NAMALWA (cell line): Measurements from ENCODE around the gene LRRIQ1.
"Not testable (repeated sequence)": the region's sequence is repeated elsewhere in the genome, so short reads cannot be mapped to it uniquely, and the experiment has no call there.

Experiments used
- DNase-seq: peaks from one replicate; pipeline ENCODE4 v3.0.0-alpha.2; 2015; ENCODE audit warnings: low spot score

Gene LRRIQ1

GRCh38 chr12:85186236-85186635, 150.1 kb downstream of the LRRIQ1 start:
- no peak for DNase-seq

DNA sequence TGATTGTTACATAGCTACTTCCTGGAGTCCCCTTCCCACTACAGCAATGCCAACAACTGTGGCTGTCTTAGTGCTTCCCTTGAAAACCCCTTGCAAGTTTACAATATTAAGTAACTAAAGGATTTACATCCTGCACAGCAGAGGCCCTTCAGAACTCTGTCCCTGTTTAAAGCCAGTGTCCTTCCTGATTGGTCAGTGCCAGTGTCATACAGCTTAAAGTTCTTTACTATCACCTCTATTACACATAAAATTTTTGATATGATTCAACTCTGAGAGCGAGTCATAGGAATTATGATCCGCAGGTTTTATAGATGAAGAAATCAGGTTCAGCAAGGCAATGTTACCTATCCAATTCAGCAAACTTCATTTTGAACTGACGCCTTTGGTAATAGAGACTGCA, 152.5 kb downstream of the LRRIQ1 start:
- DNase-seq, result no peak

DNA sequence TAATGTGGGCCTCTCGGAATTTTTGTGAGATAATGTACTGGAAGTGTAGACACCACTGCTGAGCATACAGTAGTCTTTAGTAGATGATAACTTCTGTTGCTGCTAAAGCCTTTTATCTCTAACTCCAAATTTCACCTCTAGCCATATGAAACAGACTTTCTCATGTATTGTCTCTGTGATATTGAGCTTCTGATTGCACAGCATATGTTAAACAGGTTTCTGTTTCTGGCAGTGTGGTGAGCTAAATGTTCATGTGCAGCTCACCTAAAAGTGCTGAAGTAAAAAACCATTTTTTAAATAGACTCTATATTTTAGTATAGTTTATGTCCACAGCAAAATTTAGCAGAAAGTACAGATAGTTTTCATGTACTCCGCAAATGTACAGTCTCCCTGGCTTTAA, 154.6 kb downstream of the LRRIQ1 start:
- no peak for DNase-seq

DNA sequence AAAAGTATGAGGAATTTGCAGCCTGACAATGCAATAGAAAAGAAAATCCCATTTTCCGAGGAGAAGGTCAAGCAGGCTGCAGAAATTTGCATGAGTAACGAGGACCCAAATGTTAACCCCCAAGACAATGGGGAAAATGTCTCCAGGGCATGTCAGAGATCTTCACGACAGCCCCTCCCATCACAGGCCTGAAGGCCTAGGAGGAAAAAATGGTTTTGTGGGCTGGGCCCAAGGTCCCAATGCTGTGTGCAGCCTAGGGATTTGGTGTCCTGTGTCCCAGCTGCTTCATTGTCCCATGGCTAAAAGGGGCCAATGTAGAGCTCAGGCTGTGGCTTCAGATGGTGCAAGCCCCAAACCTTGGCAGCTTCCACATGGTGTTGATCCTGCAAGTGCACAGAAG, 167.7 kb downstream of the LRRIQ1 start:
- DNase-seq, result not testable (repeated sequence)

GRCh38 chr12:85206543-85206942, 170.4 kb downstream of the LRRIQ1 start:
- DNase-seq, result no peak

- DNase-seq, result not testable (repeated sequence)
These were observed 188.2 kb downstream of the LRRIQ1 start for GRCh38 chr12:85224339-85224738.

DNA sequence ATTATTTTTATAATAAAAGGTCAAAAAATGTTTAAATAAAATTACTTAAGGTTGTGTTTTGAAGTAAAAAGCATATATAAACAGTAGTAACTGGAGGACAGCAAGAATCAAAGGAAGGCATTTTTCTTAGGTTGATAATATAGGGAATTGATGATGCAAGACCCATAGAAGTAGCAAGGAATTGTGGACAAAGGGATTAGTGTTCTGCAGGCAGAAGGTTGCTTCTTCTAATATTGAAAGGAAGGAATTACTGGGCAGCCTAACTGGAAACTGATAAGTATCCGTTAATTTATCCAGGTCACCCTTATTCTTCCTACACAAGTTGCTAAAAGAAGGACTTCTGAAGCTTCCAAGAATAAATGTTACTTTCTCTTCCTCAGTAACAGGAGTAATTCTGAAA, 189.3 kb downstream of the LRRIQ1 start:
- DNase-seq, result no peak

DNA sequence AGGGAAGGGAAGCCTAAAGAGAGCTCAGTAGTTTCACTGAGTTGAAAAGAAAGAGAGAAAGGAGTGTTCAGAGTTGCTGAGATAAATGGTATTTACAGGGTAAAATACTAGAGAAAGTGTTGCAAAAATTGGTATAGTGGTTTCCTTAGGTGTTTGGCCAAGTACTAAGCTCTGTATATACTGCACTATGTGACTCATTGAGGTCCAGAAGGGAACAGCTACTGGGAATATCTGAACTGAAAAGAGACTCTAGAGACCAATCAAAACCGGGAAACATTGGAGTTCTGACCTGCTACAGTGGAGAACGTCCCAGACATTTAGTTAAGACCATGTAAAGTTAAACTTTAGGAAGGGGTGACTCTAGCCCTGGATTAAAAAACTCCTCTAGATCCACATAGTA, 201.2 kb downstream of the LRRIQ1 start:
- no peak for DNase-seq

GRCh38 chr12:85244561-85244960, 208.4 kb downstream of the LRRIQ1 start:
- no peak for DNase-seq

GRCh38 chr12:85253853-85254252, 217.7 kb downstream of the LRRIQ1 start:
- no peak for DNase-seq

DNA sequence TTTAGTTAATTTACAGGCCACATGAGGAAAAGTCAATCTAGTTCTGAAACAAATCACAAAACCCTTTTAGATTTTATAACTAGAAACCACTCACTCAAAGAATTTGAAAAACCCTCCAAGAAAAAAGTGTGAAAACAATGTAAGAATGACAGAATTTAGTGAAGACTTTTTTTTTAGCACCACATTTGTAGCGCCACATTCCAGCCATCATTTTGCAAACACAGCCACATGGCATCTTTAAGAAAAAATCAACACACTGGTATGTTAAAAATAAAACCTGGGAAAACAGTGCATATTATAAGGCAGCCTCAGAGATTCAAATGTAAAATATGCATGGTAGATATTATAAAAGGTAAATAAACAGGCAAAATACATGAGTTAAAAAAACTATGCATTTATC, 221.5 kb downstream of the LRRIQ1 start:
- DNase-seq, result no peak

DNA sequence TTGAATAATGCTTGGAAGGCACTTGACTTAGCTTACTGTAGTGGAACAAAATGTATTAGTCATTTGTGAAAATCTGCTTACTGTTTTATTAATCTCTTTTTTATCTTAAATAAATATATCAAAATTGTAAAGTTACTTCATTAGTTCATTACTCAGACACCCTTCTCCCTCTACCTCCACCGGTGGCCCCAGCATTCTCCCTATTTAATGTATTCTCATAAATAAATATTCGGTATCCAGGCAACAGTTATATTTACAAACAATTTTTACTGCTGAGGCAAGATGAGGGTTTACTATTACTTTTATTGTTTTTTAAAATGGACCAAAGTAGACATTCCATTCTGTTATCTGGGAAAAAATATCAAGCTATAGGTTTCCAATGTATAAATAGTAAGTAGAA, 224.3 kb downstream of the LRRIQ1 start:
- no peak for DNase-seq

GRCh38 chr12:85260896-85261295, 224.7 kb downstream of the LRRIQ1 start:
- no peak for DNase-seq

DNA sequence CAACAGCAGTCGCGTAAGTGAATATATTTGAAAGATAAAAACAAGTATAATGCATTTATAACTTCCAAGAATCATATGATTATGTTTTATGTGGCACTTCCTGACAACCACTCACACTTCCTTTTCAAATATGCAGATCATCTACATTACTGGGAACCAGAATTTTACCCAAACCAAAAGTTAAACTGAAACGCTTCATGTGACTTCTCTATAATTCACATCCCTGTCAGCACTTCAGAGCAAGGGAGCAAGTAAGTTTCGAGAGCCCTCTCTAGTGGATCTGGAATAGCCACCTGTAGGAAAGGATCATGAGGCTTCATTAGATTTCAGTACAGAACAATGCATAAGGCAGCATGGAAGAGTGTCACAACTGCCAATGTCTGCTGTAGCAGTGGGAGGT, 230.2 kb downstream of the LRRIQ1 start:
- DNase-seq, result no peak

DNA sequence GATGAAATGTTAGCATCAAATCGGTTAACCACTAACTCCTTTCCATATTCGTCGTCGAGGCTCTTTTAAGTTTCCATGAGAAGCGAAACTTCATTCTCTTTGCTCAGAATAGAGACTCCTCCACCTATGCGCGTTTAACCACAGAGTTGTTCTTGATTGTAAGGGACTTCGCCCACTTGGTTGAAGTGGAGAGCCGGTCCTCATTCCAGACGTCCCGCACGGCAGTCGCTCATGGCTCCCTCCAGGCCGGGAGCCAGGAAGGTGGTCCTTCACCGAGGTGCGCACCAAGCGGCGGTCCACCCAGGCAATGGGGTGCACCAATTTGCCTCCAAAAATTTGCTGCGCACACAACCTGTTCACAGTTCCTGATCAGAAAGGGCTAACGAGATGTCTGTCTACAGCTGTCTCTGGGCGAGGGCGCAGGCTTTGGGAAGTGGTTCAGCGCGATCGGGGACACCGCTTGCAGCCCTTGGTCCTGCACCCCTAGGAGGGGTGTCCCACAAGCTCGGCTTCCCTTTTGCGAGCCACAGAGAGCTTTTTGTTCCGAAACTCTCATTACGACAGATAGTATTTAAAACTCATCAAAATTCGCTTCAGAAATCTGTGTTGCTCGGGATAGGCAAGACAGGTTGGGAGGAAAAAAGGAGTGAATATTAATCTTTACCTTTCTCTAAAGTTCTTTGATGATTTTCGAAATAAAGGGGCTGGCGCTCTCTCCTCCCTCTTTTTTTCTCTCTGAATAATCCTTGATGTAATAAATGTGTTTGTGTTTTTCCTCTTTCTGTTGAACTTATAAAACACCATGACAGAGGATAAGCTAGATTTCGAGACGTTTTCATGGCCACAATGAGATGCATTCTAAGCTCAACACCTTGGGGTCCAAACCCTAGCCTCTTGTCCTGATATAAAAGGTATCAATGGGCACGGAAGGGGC, 237.5 kb downstream of the LRRIQ1 start:
- DNase-seq, result no peak

DNA sequence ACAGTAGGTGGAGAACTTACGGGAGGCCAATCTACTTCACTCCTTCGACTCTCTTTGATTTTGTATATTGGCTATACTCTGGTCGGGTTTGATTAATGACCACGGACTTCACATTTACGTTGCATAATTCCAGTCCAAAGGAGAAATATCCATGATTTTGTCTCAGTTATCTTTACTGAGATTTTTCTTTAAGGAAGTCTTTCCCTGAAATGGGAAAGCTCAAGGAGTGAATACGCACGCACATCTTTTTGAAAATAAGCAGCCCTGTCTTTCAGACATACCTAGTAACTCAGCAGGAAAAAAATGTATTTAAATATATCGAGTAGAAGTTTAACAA, 238.1 kb downstream of the LRRIQ1 start:
- no peak for DNase-seq

GRCh38 chr12:85275374-85275773, 239.2 kb downstream of the LRRIQ1 start:
- no peak for DNase-seq

DNA sequence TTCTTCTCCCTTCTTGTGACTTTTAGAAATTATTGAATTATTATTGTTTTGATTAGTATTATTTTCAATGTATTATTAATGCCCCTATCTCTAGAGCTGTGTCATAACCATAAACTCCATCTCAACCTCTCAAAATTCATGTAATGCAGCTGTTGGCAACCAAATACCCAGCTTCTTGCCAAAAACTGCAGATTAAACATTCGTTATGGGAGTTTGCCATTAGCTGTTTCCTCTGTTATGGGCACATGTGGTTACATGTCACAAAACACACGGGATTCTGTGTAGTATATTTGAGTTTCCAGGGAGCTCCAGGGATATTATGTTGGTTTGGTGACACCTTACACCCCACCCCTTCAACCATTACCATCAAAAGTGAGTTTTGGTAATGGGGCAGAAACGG, 241.0 kb downstream of the LRRIQ1 start:
- DNase-seq, result no peak

- no peak for DNase-seq
These were observed 241.9 kb downstream of the LRRIQ1 start for GRCh38 chr12:85277900-85278597.

- DNase-seq, result no peak
These were observed 242.7 kb downstream of the LRRIQ1 start for GRCh38 chr12:85278598-85279448.

- DNase-seq, result no peak
These were observed 243.5 kb downstream of the LRRIQ1 start for GRCh38 chr12:85279449-85280164.
